Astrocyte (in vitro differentiated cells and primary cell): Measurements from ENCODE around the gene WDR41. TPM values are rescaled to one million over a fixed set of nuclear protein-coding genes. Genes with fewer than 3 reads are reported as not detected.

Experiments used
- DNase-seq: peaks from one replicate; pipeline ENCODE4 v3.0.0-alpha.2; 2010; ENCODE audit warnings: low read depth
- FAIRE-seq: peaks from 2 replicates; lab custom pipeline; 2011; peaks lifted over from hg19 to GRCh38; lab: Jason Lieb, UNC
- H2AFZ ChIP-seq: 2 replicates; pipeline ENCODE4 v1.6.0; 2012; ENCODE audit warnings: low read depth, low read length, inconsistent platforms
- H3K27ac ChIP-seq: 2 replicates; pipeline ENCODE4 v1.5.1; 2011; ENCODE audit warnings: low read depth, low read length, inconsistent platforms
- H3K27me3 ChIP-seq: 2 replicates; pipeline ENCODE4 v1.6.0; 2011; ENCODE audit warnings: low read length, inconsistent platforms; ENCODE audit not compliant: insufficient read depth
- H3K36me3 ChIP-seq: 2 replicates; pipeline ENCODE4 v1.5.1; 2011; ENCODE audit warnings: low read length, inconsistent platforms; ENCODE audit not compliant: insufficient read depth
- H3K4me1 ChIP-seq: 2 replicates; pipeline ENCODE4 v1.5.1; 2011; ENCODE audit warnings: low read length, inconsistent platforms; ENCODE audit not compliant: insufficient read depth
- H3K4me2 ChIP-seq: 2 replicates; pipeline ENCODE4 v1.6.0; 2012; ENCODE audit warnings: low read length, inconsistent platforms
- H3K4me3 ChIP-seq: 2 replicates; pipeline ENCODE4 v1.5.1; 2011; ENCODE audit warnings: low read depth, mild to moderate bottlenecking, low read length, inconsistent platforms; ENCODE audit not compliant: insufficient read depth
- H3K79me2 ChIP-seq: 2 replicates; pipeline ENCODE4 v1.6.0; 2012; ENCODE audit warnings: mild to moderate bottlenecking, low read length, inconsistent platforms; ENCODE audit not compliant: insufficient read depth
- H3K9ac ChIP-seq: 2 replicates; pipeline ENCODE4 v1.6.0; 2012; ENCODE audit warnings: mild to moderate bottlenecking, low read length, inconsistent platforms
- H3K9me3 ChIP-seq: 2 replicates; pipeline ENCODE4 v1.5.1; 2012; ENCODE audit warnings: low read depth, mild to moderate bottlenecking, low read length, inconsistent platforms; ENCODE audit not compliant: insufficient read depth
- H4K20me1 ChIP-seq: 2 replicates; pipeline ENCODE4 v1.6.0; 2012; ENCODE audit warnings: low read length, inconsistent platforms; ENCODE audit not compliant: insufficient read depth
- H3K27ac Mint-ChIP-seq: one replicate; pipeline ENCODE4 v1.8.0; 2021; ENCODE audit warnings: mild to moderate bottlenecking, mixed read lengths; ENCODE audit not compliant: unreplicated experiment
- H3K27me3 Mint-ChIP-seq: one replicate; pipeline ENCODE4 v1.8.0; 2021; ENCODE audit warnings: low read depth, mixed read lengths; ENCODE audit not compliant: unreplicated experiment
- H3K36me3 Mint-ChIP-seq: one replicate; pipeline ENCODE4 v1.8.0; 2021; ENCODE audit warnings: low read depth, mixed read lengths; ENCODE audit not compliant: unreplicated experiment
- H3K4me1 Mint-ChIP-seq: one replicate; pipeline ENCODE4 v1.8.0; 2021; ENCODE audit warnings: low read depth, mixed read lengths; ENCODE audit not compliant: unreplicated experiment
- H3K4me3 Mint-ChIP-seq: one replicate; pipeline ENCODE4 v1.8.0; 2021; ENCODE audit warnings: mild to moderate bottlenecking, moderate library complexity, mixed read lengths; ENCODE audit not compliant: unreplicated experiment
- H3K9me3 Mint-ChIP-seq: one replicate; pipeline ENCODE4 v1.8.0; 2021; ENCODE audit warnings: mild to moderate bottlenecking, mixed read lengths; ENCODE audit not compliant: unreplicated experiment
- CTCF ChIP-seq: IDR thresholded peaks from 2 replicates; pipeline ENCODE4 v1.5.1; 2011; ENCODE audit warnings: low read depth, mild to moderate bottlenecking, inconsistent platforms, low read length, moderate library complexity; ENCODE audit not compliant: insufficient read depth
- EZH2 ChIP-seq: IDR thresholded peaks from 2 replicates; pipeline ENCODE4 v1.6.1; 2012; ENCODE audit warnings: mild to moderate bottlenecking, low read length, inconsistent platforms; ENCODE audit not compliant: insufficient read depth
- total RNA-seq: library from RNA; stranded (reverse); gene quantifications from 2 replicates; pipeline ENCODE4 v1.2.1, GENCODE V29; 2021

The WDR41 gene
- total RNA-seq, 1 donor from 2014 or later, result 115 TPM

- Mint-ChIP-seq H3K4me3 (no peak overlapping the region), H3K27ac (no peak overlapping the region), H3K4me1 (peaks cover 23% of the 10 kb centered on the region), H3K27me3 (peaks cover 2% of the 10 kb centered on the region), H3K36me3 (no peaks in the 10 kb centered on the region), H3K9me3 (no peaks in the 10 kb centered on the region)
- H2AFZ ChIP-seq, result no peak overlapping the region
- H3K9me3 ChIP-seq, result no peaks in the 10 kb centered on the region
- H3K4me3 ChIP-seq, result no peak overlapping the region
- no peak overlapping the region for H3K4me2 ChIP-seq
- TF ChIP-seq EZH2, result no peak
- no peak for TF ChIP-seq CTCF
- no peaks in the 10 kb centered on the region for H4K20me1 ChIP-seq
- FAIRE-seq, result no peak
- DNase-seq, result no peak
- H3K27ac ChIP-seq, result no peak overlapping the region
- no peaks in the 10 kb centered on the region for H3K79me2 ChIP-seq
- no peaks in the 10 kb centered on the region for H3K27me3 ChIP-seq
- H3K9ac ChIP-seq, result no peak overlapping the region
- no peaks in the 10 kb centered on the region for H3K4me1 ChIP-seq
- no peaks in the 10 kb centered on the region for H3K36me3 ChIP-seq
Observed at GRCh38 chr5:77396017-77396416, 96.1 kb downstream of the WDR41 start.

- TF ChIP-seq CTCF, result no peak
- no peak for TF ChIP-seq EZH2
- H3K4me1 ChIP-seq, result no peaks in the 10 kb centered on the region
- Mint-ChIP-seq H3K4me1 (peaks cover 15% of the 10 kb centered on the region), H3K27ac (no peak overlapping the region), H3K4me3 (no peak overlapping the region), H3K27me3 (peaks cover 17% of the 10 kb centered on the region), H3K9me3 (no peaks in the 10 kb centered on the region), H3K36me3 (no peaks in the 10 kb centered on the region)
- FAIRE-seq (no peak), DNase-seq (no peak)
- peaks cover 4% of the 10 kb centered on the region for H3K27me3 ChIP-seq
- no peak overlapping the region for H3K9ac ChIP-seq
- no peaks in the 10 kb centered on the region for H3K9me3 ChIP-seq
- H4K20me1 ChIP-seq, result no peaks in the 10 kb centered on the region
- H3K36me3 ChIP-seq, result no peaks in the 10 kb centered on the region
- H2AFZ ChIP-seq, result no peak overlapping the region
- no peak overlapping the region for H3K4me3 ChIP-seq
- H3K27ac ChIP-seq, result no peak overlapping the region
- H3K79me2 ChIP-seq, result no peaks in the 10 kb centered on the region
- no peak overlapping the region for H3K4me2 ChIP-seq
Observed at GRCh38 chr5:77394064-77394715, 97.9 kb downstream of the WDR41 start.

- H3K4me3 ChIP-seq, result no peak overlapping the region
- no peaks in the 10 kb centered on the region for H3K9me3 ChIP-seq
- H3K4me3 Mint-ChIP-seq, result no peak overlapping the region
- TF ChIP-seq CTCF (no peak), EZH2 (no peak)
- H3K79me2 ChIP-seq, result no peaks in the 10 kb centered on the region
- no peaks in the 10 kb centered on the region for H3K4me1 ChIP-seq
- H2AFZ ChIP-seq, result no peak overlapping the region
- H3K27me3 ChIP-seq, result peaks cover 4% of the 10 kb centered on the region
- H3K4me1 Mint-ChIP-seq, result peaks cover 7% of the 10 kb centered on the region
- no peak overlapping the region for H3K27ac Mint-ChIP-seq
- H3K27ac ChIP-seq, result no peak overlapping the region
- no peak overlapping the region for H3K9ac ChIP-seq
- H3K27me3 Mint-ChIP-seq, result peaks cover 20% of the 10 kb centered on the region
- FAIRE-seq (no peak), DNase-seq (no peak)
- H3K4me2 ChIP-seq, result no peak overlapping the region
- H3K9me3 Mint-ChIP-seq, result no peaks in the 10 kb centered on the region
- no peaks in the 10 kb centered on the region for H3K36me3 ChIP-seq
- H4K20me1 ChIP-seq, result no peaks in the 10 kb centered on the region
- H3K36me3 Mint-ChIP-seq, result no peaks in the 10 kb centered on the region
Observed at GRCh38 chr5:77391240-77391765, 100.8 kb downstream of the WDR41 start.
